Activated CD4-positive, alpha-beta T cell treated with anti-CD3 and anti-CD28 coated beads, Interleukin-2, amount 10 ng/mL, durations not matched to agents 24 days and 14 days (primary cell): ENCODE measurements around the gene PTEN. TPM values are rescaled to one million over a fixed set of nuclear protein-coding genes. Genes with fewer than 3 reads are reported as not detected.

Experiments
- DNase-seq: peaks from one replicate; pipeline ENCODE4 v3.0.0; 2022
- H3K27ac Mint-ChIP-seq: one replicate; pipeline ENCODE4 v1.8.0; 2022; ENCODE audit warnings: mild to moderate bottlenecking, mixed read lengths
- H3K27me3 Mint-ChIP-seq: one replicate; pipeline ENCODE4 v1.8.0; 2022; ENCODE audit warnings: mixed read lengths
- H3K36me3 Mint-ChIP-seq: one replicate; pipeline ENCODE4 v1.8.0; 2022; ENCODE audit warnings: low read depth, mild to moderate bottlenecking, mixed read lengths
- H3K4me1 Mint-ChIP-seq: one replicate; pipeline ENCODE4 v1.8.0; 2021; ENCODE audit warnings: mixed read lengths
- H3K4me3 Mint-ChIP-seq: one replicate; pipeline ENCODE4 v1.8.0; 2022; ENCODE audit warnings: mild to moderate bottlenecking, moderate library complexity, mixed read lengths
- H3K9me3 Mint-ChIP-seq: one replicate; pipeline ENCODE4 v1.8.0; 2021; ENCODE audit warnings: mixed read lengths
- intact Hi-C: fragments of 100-400 bp; cut with micrococcal nuclease; formaldehyde crosslinking; loops from one replicate; pipeline ENCODE4 v1.15.1; 2023
- total RNA-seq: library from RNA; stranded (reverse); gene quantifications from 2 replicates; pipeline ENCODE4 v1.2.3, GENCODE V29; 2022

The PTEN gene
- total RNA-seq, 1 donor from 2014 or later: 48.6 TPM

- Mint-ChIP-seq H3K27ac (no peak overlapping the region), H3K27me3 (no peaks in the 10 kb centered on the region), H3K9me3 (no peaks in the 10 kb centered on the region), H3K4me1 (peaks cover 40% of the 10 kb centered on the region), H3K4me3 (no peak overlapping the region), H3K36me3 (peaks cover 51% of the 10 kb centered on the region)
- DNase-seq: no peak
- intact Hi-C loops: no loop called here
Measured at GRCh38 chr10:87928996-87929395, 65.6 kb downstream of the PTEN start.

GRCh38 chr10:87930141-87930540 lies 66.7 kb downstream of the PTEN start:
- intact Hi-C loops: loop anchor here (5.0 kb wide), 1 partner anchor 187 kb away; no protein-coding TSS in a partner anchor

GRCh38 chr10:87930934-87931835 lies 67.8 kb downstream of the PTEN start:
- Mint-ChIP-seq H3K4me3 (no peak overlapping the region), H3K27ac (no peak overlapping the region), H3K9me3 (no peaks in the 10 kb centered on the region), H3K36me3 (peaks cover 48% of the 10 kb centered on the region), H3K27me3 (no peaks in the 10 kb centered on the region), H3K4me1 (peaks cover 34% of the 10 kb centered on the region)
- no peak for DNase-seq
- intact Hi-C loops: loop anchor here (5.0 kb wide), 1 partner anchor 186 kb away; no protein-coding TSS in a partner anchor

More at GRCh38 chr10:87930141-87930540, 66.7 kb downstream of the PTEN start:
- Mint-ChIP-seq H3K27me3 (no peaks in the 10 kb centered on the region), H3K9me3 (no peaks in the 10 kb centered on the region), H3K36me3 (peaks cover 47% of the 10 kb centered on the region), H3K4me1 (peaks cover 37% of the 10 kb centered on the region), H3K27ac (no peak overlapping the region), H3K4me3 (no peak overlapping the region)
- no peak for DNase-seq

GRCh38 chr10:87931836-87932230 lies 68.4 kb downstream of the PTEN start:
- intact Hi-C loops: loop anchor here (5.0 kb wide), 1 partner anchor 185 kb away; no protein-coding TSS in a partner anchor
- Mint-ChIP-seq H3K4me1 (peaks cover 35% of the 10 kb centered on the region), H3K27ac (no peak overlapping the region), H3K4me3 (no peak overlapping the region), H3K27me3 (no peaks in the 10 kb centered on the region), H3K36me3 (peaks cover 48% of the 10 kb centered on the region), H3K9me3 (no peaks in the 10 kb centered on the region)
- no peak for DNase-seq

GRCh38 chr10:87935290-87936141 lies 72.1 kb downstream of the PTEN start:
- no peaks in the 10 kb centered on the region for H3K27me3 Mint-ChIP-seq
- intact Hi-C loops: no loop called here
- H3K27ac Mint-ChIP-seq: no peak overlapping the region
- H3K4me1 Mint-ChIP-seq: peaks cover 17% of the 10 kb centered on the region
- peaks cover 37% of the 10 kb centered on the region for H3K36me3 Mint-ChIP-seq
- DNase-seq: no peak
- no peak overlapping the region for H3K4me3 Mint-ChIP-seq
- no peaks in the 10 kb centered on the region for H3K9me3 Mint-ChIP-seq

GRCh38 chr10:87940210-87940609 lies 76.8 kb downstream of the PTEN start:
- Mint-ChIP-seq H3K36me3 (peaks cover 37% of the 10 kb centered on the region), H3K4me3 (no peak overlapping the region), H3K4me1 (peaks cover 14% of the 10 kb centered on the region), H3K9me3 (no peaks in the 10 kb centered on the region), H3K27ac (no peak overlapping the region), H3K27me3 (no peaks in the 10 kb centered on the region)
- no peak for DNase-seq
- intact Hi-C loops: no loop called here

GRCh38 chr10:87942884-87943527 lies 79.6 kb downstream of the PTEN start:
- peaks cover 23% of the 10 kb centered on the region for H3K36me3 Mint-ChIP-seq
- no peak overlapping the region for H3K4me3 Mint-ChIP-seq
- no peaks in the 10 kb centered on the region for H3K9me3 Mint-ChIP-seq
- H3K27ac Mint-ChIP-seq: no peak overlapping the region
- no peaks in the 10 kb centered on the region for H3K27me3 Mint-ChIP-seq
- intact Hi-C loops: no loop called here
- DNase-seq: no peak
- peaks cover 8% of the 10 kb centered on the region for H3K4me1 Mint-ChIP-seq

GRCh38 chr10:87945984-87946383 lies 82.6 kb downstream of the PTEN start:
- Mint-ChIP-seq H3K4me3 (no peak overlapping the region), H3K36me3 (peaks cover 16% of the 10 kb centered on the region), H3K9me3 (no peaks in the 10 kb centered on the region), H3K4me1 (peaks cover 3% of the 10 kb centered on the region), H3K27me3 (no peaks in the 10 kb centered on the region), H3K27ac (no peak overlapping the region)
- no peak for DNase-seq
- intact Hi-C loops: no loop called here

- no peak overlapping the region for H3K27ac Mint-ChIP-seq
- no peaks in the 10 kb centered on the region for H3K4me1 Mint-ChIP-seq
- no peaks in the 10 kb centered on the region for H3K27me3 Mint-ChIP-seq
- no peak for DNase-seq
- no peak overlapping the region for H3K4me3 Mint-ChIP-seq
- intact Hi-C loops: no loop called here
- H3K36me3 Mint-ChIP-seq: peaks cover 25% of the 10 kb centered on the region
- no peaks in the 10 kb centered on the region for H3K9me3 Mint-ChIP-seq
Measured at GRCh38 chr10:87952612-87953011, 89.2 kb downstream of the PTEN start.

- H3K27ac Mint-ChIP-seq: no peak overlapping the region
- intact Hi-C loops: no loop called here
- H3K4me1 Mint-ChIP-seq: no peaks in the 10 kb centered on the region
- H3K4me3 Mint-ChIP-seq: no peak overlapping the region
- no peaks in the 10 kb centered on the region for H3K9me3 Mint-ChIP-seq
- H3K36me3 Mint-ChIP-seq: peaks cover 38% of the 10 kb centered on the region
- H3K27me3 Mint-ChIP-seq: no peaks in the 10 kb centered on the region
- DNase-seq: no peak
Measured at GRCh38 chr10:87956055-87956454, 92.6 kb downstream of the PTEN start.

- H3K4me3 Mint-ChIP-seq: no peak overlapping the region
- no peak for DNase-seq
- H3K9me3 Mint-ChIP-seq: no peaks in the 10 kb centered on the region
- H3K36me3 Mint-ChIP-seq: peaks cover 42% of the 10 kb centered on the region
- no peak overlapping the region for H3K27ac Mint-ChIP-seq
- no peaks in the 10 kb centered on the region for H3K27me3 Mint-ChIP-seq
- H3K4me1 Mint-ChIP-seq: no peaks in the 10 kb centered on the region
- intact Hi-C loops: no loop called here
Measured at GRCh38 chr10:87957702-87958101, 94.3 kb downstream of the PTEN start.

GRCh38 chr10:87960230-87960629 lies 96.8 kb downstream of the PTEN start:
- no peak overlapping the region for H3K4me3 Mint-ChIP-seq
- intact Hi-C loops: no loop called here
- H3K36me3 Mint-ChIP-seq: peaks cover 43% of the 10 kb centered on the region
- no peaks in the 10 kb centered on the region for H3K9me3 Mint-ChIP-seq
- H3K27me3 Mint-ChIP-seq: no peaks in the 10 kb centered on the region
- DNase-seq: no peak
- no peak overlapping the region for H3K27ac Mint-ChIP-seq
- H3K4me1 Mint-ChIP-seq: no peaks in the 10 kb centered on the region

GRCh38 chr10:87961314-87961713 lies 97.9 kb downstream of the PTEN start:
- no peak for DNase-seq
- intact Hi-C loops: no loop called here
- H3K4me3 Mint-ChIP-seq: no peak overlapping the region
- H3K27me3 Mint-ChIP-seq: no peaks in the 10 kb centered on the region
- peaks cover 45% of the 10 kb centered on the region for H3K36me3 Mint-ChIP-seq
- no peak overlapping the region for H3K27ac Mint-ChIP-seq
- H3K9me3 Mint-ChIP-seq: no peaks in the 10 kb centered on the region
- H3K4me1 Mint-ChIP-seq: no peaks in the 10 kb centered on the region
